Activated B cell treated with CpG ODN at 0.5 μM for 24 hours (primary cell): Measurements from ENCODE around the gene SART1. TPM values are rescaled to one million over a fixed set of nuclear protein-coding genes. Genes with fewer than 3 reads are reported as not detected.

Experiments used
- ATAC-seq: fragments of 200-7000 bp; cut with Tn5 transposase; one replicate; pipeline ENCODE4 v1.10.0; 2021; ENCODE audit warnings: low read depth, mild to moderate bottlenecking, moderate library complexity
- CTCF ChIA-PET: fragments of 350-600 bp; sonication (Branson Sonifier 250); formaldehyde crosslinking; loops from one replicate; lab custom pipeline; 2021; ENCODE audit warnings: antibody characterized with exemption; lab: Charles Lee
- POLR2A ChIA-PET: fragments of 350-600 bp; sonication (Branson Sonifier 250); formaldehyde crosslinking; loops from one replicate; lab custom pipeline; 2021; ENCODE audit warnings: antibody characterized with exemption; lab: Charles Lee
- DNase-seq: peaks from one replicate; pipeline ENCODE4 v3.0.0; 2022
- H3K27ac Mint-ChIP-seq: one replicate; pipeline ENCODE4 v1.8.0; 2020; ENCODE audit warnings: mixed read lengths
- H3K27me3 Mint-ChIP-seq: one replicate; pipeline ENCODE4 v1.8.0; 2021; ENCODE audit warnings: mixed read lengths
- H3K36me3 Mint-ChIP-seq: one replicate; pipeline ENCODE4 v1.8.0; 2021; ENCODE audit warnings: low read depth, mixed read lengths
- H3K4me1 Mint-ChIP-seq: one replicate; pipeline ENCODE4 v1.8.0; 2021; ENCODE audit warnings: mixed read lengths
- H3K4me3 Mint-ChIP-seq: one replicate; pipeline ENCODE4 v1.8.0; 2020; ENCODE audit warnings: mild to moderate bottlenecking, mixed read lengths
- H3K9me3 Mint-ChIP-seq: one replicate; pipeline ENCODE4 v1.8.0; 2020; ENCODE audit warnings: mixed read lengths
- CTCF ChIP-seq: fragments of 200-600 bp; IDR thresholded peaks from one replicate; pipeline ENCODE4 v1.8.0; 2022; ENCODE audit warnings: antibody characterized with exemption, mild to moderate bottlenecking
- intact Hi-C: fragments of 100-400 bp; cut with micrococcal nuclease; formaldehyde crosslinking; loops from one replicate; pipeline ENCODE4 v1.15.1; 2024
- total RNA-seq: library from RNA; stranded (reverse); gene quantifications from 2 replicates; pipeline ENCODE4 v1.2.3, GENCODE V29; 2022

SART1 gene
- total RNA-seq, 1 donor from 2014 or later, result 86.6 TPM

- intact Hi-C loops, result no loop called here
- Mint-ChIP-seq H3K27me3 (peaks cover 13% of the 10 kb centered on the region), H3K4me1 (no peaks in the 10 kb centered on the region), H3K4me3 (no peak overlapping the region), H3K9me3 (no peaks in the 10 kb centered on the region), H3K36me3 (peaks cover 4% of the 10 kb centered on the region), H3K27ac (no peak overlapping the region)
- POLR2A ChIA-PET, result interaction anchor here (1.0 kb wide), 1 partner anchor 9 kb away, joined by 3 read pairs; the partner anchor contains the start of genes BANF1 and EIF1AD
- ATAC-seq (no peak), DNase-seq (no peak)
- CTCF ChIA-PET, result no interaction called here
- TF ChIP-seq CTCF, result no peak
Observed at GRCh38 chr11:66011239-66011784, 49.8 kb downstream of the SART1 start.

GRCh38 chr11:66011785-66012303 lies 50.3 kb downstream of the SART1 start, which contains the start of gene CST6:
CST6 (plus strand) TSS chr11:66012008; CDS start chr11:66012045, 37 bp downstream.
- H3K9me3 Mint-ChIP-seq, result no peaks in the 10 kb centered on the region
- POLR2A ChIA-PET, result interaction anchor here (0.5 to 1.0 kb wide), 2 partner anchors 9 to 121 kb away, joined by 3 to 4 read pairs; partner anchors contain the start of genes BANF1, CCDC85B and EIF1AD
- no peaks in the 10 kb centered on the region for H3K4me1 Mint-ChIP-seq
- CTCF ChIA-PET, result no interaction called here
- H3K36me3 Mint-ChIP-seq, result peaks cover under 1% of the 10 kb centered on the region
- intact Hi-C loops, result no loop called here
- H3K27ac Mint-ChIP-seq, result no peak within 1 kb of the TSS
- H3K27me3 Mint-ChIP-seq, result peaks cover 13% of the 10 kb centered on the region
- no peak within 1 kb of the TSS for H3K4me3 Mint-ChIP-seq
- TF ChIP-seq CTCF, result no peak
- no peak for ATAC-seq
- no peak for DNase-seq

- POLR2A ChIA-PET, result interaction anchor here (0.5 to 1.9 kb wide), 2 partner anchors 10 to 122 kb away, joined by 4 to 8 read pairs; partner anchors contain the start of genes BANF1, CCDC85B and EIF1AD
- Mint-ChIP-seq H3K4me1 (no peaks in the 10 kb centered on the region), H3K9me3 (no peaks in the 10 kb centered on the region), H3K36me3 (no peaks in the 10 kb centered on the region), H3K4me3 (no peak overlapping the region), H3K27me3 (peaks cover 13% of the 10 kb centered on the region), H3K27ac (no peak overlapping the region)
- no peak for TF ChIP-seq CTCF
- ATAC-seq, result no peak
- DNase-seq, result no peak
- CTCF ChIA-PET, result interaction anchor here (1.4 to 1.9 kb wide), 2 partner anchors 10 to 128 kb away, joined by 5 to 9 read pairs; no protein-coding TSS in a partner anchor
- intact Hi-C loops, result no loop called here
Observed at GRCh38 chr11:66012371-66012945, 50.9 kb downstream of the SART1 start.

DNA sequence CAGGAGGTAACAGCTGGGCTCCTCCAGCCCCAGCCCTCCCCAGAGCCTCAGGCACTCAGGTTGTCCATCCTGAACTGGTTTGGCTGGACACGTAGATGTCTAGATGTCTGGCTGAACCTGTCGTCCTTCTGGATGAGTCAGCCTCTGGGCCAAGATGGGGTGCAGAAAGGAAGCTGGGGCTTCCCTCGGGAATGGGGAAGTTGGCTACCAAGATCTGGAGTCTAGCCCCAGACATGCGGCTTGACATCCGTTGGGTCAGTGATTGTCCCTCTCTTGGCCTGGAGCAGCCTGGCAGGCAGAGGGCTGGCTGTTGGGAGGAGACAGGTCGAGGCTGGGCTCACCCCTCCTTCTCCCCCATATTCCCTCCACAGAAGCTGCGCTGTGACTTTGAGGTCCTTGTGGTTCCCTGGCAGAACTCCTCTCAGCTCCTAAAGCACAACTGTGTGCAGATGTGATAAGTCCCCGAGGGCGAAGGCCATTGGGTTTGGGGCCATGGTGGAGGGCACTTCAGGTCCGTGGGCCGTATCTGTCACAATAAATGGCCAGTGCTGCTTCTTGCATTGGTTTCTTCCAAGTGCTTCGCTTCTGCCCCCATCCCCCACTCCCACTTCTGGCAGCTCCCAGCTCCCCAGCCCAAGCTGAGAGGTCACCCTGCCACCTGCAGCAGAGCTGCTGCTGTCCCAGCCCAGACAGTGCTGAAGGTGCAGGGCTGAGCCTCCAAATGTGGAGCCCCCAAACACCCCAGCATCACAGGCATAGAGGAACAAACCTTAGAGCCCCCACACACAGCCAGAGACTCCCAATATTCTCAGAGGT lies 51.6 kb downstream of the SART1 start:
- H3K36me3 Mint-ChIP-seq, result no peaks in the 10 kb centered on the region
- POLR2A ChIA-PET, result interaction anchor here (1.9 kb wide), 1 partner anchor 11 kb away, joined by 8 read pairs; the partner anchor contains the start of genes BANF1 and EIF1AD
- intact Hi-C loops, result no loop called here
- CTCF ChIA-PET, result interaction anchor here (1.4 to 1.9 kb wide), 2 partner anchors 9 to 128 kb away, joined by 5 to 9 read pairs; no protein-coding TSS in a partner anchor
- peaks cover 13% of the 10 kb centered on the region for H3K27me3 Mint-ChIP-seq
- H3K4me1 Mint-ChIP-seq, result no peaks in the 10 kb centered on the region
- TF ChIP-seq CTCF, result no peak
- no peak overlapping the region for H3K4me3 Mint-ChIP-seq
- DNase-seq, result no peak
- H3K27ac Mint-ChIP-seq, result no peak overlapping the region
- ATAC-seq, result no peak
- H3K9me3 Mint-ChIP-seq, result no peaks in the 10 kb centered on the region
